ENCODE measurements around the gene LETM1. TPM values are rescaled to one million over a fixed set of nuclear protein-coding genes. Genes with fewer than 3 reads are reported as not detected.

LETM1 gene
- total and polyA plus RNA-seq, 5 donors from 2014 or later, result 10.3 to 41.8 (median 12.4) TPM

- H3K27ac Mint-ChIP-seq, result no peak overlapping the region
- no peaks in the 10 kb centered on the region for H3K4me1 ChIP-seq (ENCODE audit: control insufficient read depth, insufficient read depth, low read length, poor library complexity, severe bottlenecking)
- H3K36me3 ChIP-seq (ENCODE audit: control insufficient read depth, insufficient read depth, low read length), result no peaks in the 10 kb centered on the region
- H3K4me3 Mint-ChIP-seq, result no peak overlapping the region
- no peak for DNase-seq
- H3K9me3 ChIP-seq (ENCODE audit: control insufficient read depth in 2 of 2, low read length in 2 of 2), result no peaks in the 10 kb centered on the region
- peaks cover 0 to under 1% (median 0%) of the 10 kb centered on the region in 7 donors for H3K9me3 Mint-ChIP-seq
- no peak overlapping the region for H3K27ac ChIP-seq (ENCODE audit: insufficient read depth, low read length, poor library complexity, severe bottlenecking)
- H3K27me3 ChIP-seq (ENCODE audit: control insufficient read depth, insufficient read depth, low read length), result no peaks in the 10 kb centered on the region
- H3K27me3 Mint-ChIP-seq, result no peaks in the 10 kb centered on the region
- no peaks in the 10 kb centered on the region for H3K4me1 Mint-ChIP-seq
- no peaks in the 10 kb centered on the region for H3K36me3 Mint-ChIP-seq
- H3K4me3 ChIP-seq (ENCODE audit: low read depth, low read length), result no peak overlapping the region
- no peak for ATAC-seq (ENCODE audit: low read depth in 2 of 2)
Measured at GRCh38 chr4:1806596-1807331, 49.2 kb downstream of the LETM1 start.

- Histone ChIP-seq H3K36me3 (ENCODE audit: control insufficient read depth, insufficient read depth, low read length) (no peaks in the 10 kb centered on the region), H3K27ac (ENCODE audit: insufficient read depth, low read length, poor library complexity, severe bottlenecking) (no peak overlapping the region), H3K27me3 (ENCODE audit: control insufficient read depth, insufficient read depth, low read length) (no peaks in the 10 kb centered on the region), H3K9me3 (ENCODE audit: control insufficient read depth in 2 of 2, low read length in 2 of 2) (no peaks in the 10 kb centered on the region), H3K4me1 (ENCODE audit: control insufficient read depth, insufficient read depth, low read length, poor library complexity, severe bottlenecking) (no peaks in the 10 kb centered on the region), H3K4me3 (ENCODE audit: low read depth, low read length) (no peak overlapping the region)
- Mint-ChIP-seq H3K27ac (no peak overlapping the region), H3K27me3 (no peaks in the 10 kb centered on the region), H3K36me3 (no peaks in the 10 kb centered on the region), H3K4me3 (no peak overlapping the region), H3K4me1 (no peaks in the 10 kb centered on the region), H3K9me3 (no peaks in the 10 kb centered on the region)
- no peak for DNase-seq
- ATAC-seq (ENCODE audit: low read depth in 2 of 2), result no peak
Measured at GRCh38 chr4:1806223-1806564, 49.8 kb downstream of the LETM1 start.

- DNase-seq (no peak), ATAC-seq (ENCODE audit: low read depth in 2 of 2) (no peak)
- no peak overlapping the region for H3K4me3 Mint-ChIP-seq
- Histone ChIP-seq H3K36me3 (ENCODE audit: control insufficient read depth, insufficient read depth, low read length) (no peaks in the 10 kb centered on the region), H3K27me3 (ENCODE audit: control insufficient read depth, insufficient read depth, low read length) (no peaks in the 10 kb centered on the region), H3K9me3 (ENCODE audit: control insufficient read depth in 2 of 2, low read length in 2 of 2) (no peaks in the 10 kb centered on the region), H3K27ac (ENCODE audit: insufficient read depth, low read length, poor library complexity, severe bottlenecking) (no peak overlapping the region), H3K4me3 (ENCODE audit: low read depth, low read length) (no peak overlapping the region), H3K4me1 (ENCODE audit: control insufficient read depth, insufficient read depth, low read length, poor library complexity, severe bottlenecking) (no peaks in the 10 kb centered on the region)
- no peak overlapping the region for H3K27ac Mint-ChIP-seq
- no peaks in the 10 kb centered on the region for H3K27me3 Mint-ChIP-seq
- H3K4me1 Mint-ChIP-seq, result no peaks in the 10 kb centered on the region
- H3K9me3 Mint-ChIP-seq, result no peaks in the 10 kb centered on the region
- H3K36me3 Mint-ChIP-seq, result no peaks in the 10 kb centered on the region
Measured at GRCh38 chr4:1805493-1806222, 50.3 kb downstream of the LETM1 start.

GRCh38 chr4:1804638-1805492, 51.1 kb downstream of the LETM1 start:
- H3K27me3 ChIP-seq (ENCODE audit: control insufficient read depth, insufficient read depth, low read length), result no peaks in the 10 kb centered on the region
- no peaks in the 10 kb centered on the region for H3K4me1 Mint-ChIP-seq
- H3K27me3 Mint-ChIP-seq, result no peaks in the 10 kb centered on the region
- H3K4me3 ChIP-seq (ENCODE audit: low read depth, low read length), result no peak overlapping the region
- H3K9me3 Mint-ChIP-seq, result no peaks in the 10 kb centered on the region
- H3K36me3 Mint-ChIP-seq, result no peaks in the 10 kb centered on the region
- H3K4me1 ChIP-seq (ENCODE audit: control insufficient read depth, insufficient read depth, low read length, poor library complexity, severe bottlenecking), result no peaks in the 10 kb centered on the region
- no peaks in the 10 kb centered on the region for H3K36me3 ChIP-seq (ENCODE audit: control insufficient read depth, insufficient read depth, low read length)
- H3K27ac ChIP-seq (ENCODE audit: insufficient read depth, low read length, poor library complexity, severe bottlenecking), result no peak overlapping the region
- no peak for ATAC-seq (ENCODE audit: low read depth in 2 of 2)
- DNase-seq, result no peak
- no peak overlapping the region for H3K27ac Mint-ChIP-seq
- H3K9me3 ChIP-seq (ENCODE audit: control insufficient read depth in 2 of 2, low read length in 2 of 2), result no peaks in the 10 kb centered on the region
- no peak overlapping the region for H3K4me3 Mint-ChIP-seq

- DNase-seq, result no peak
- no peaks in the 10 kb centered on the region for H3K9me3 Mint-ChIP-seq
Measured at GRCh38 chr4:1803523-1804423, 52.2 kb downstream of the LETM1 start.

GRCh38 chr4:1802720-1803522, 53.0 kb downstream of the LETM1 start:
- Histone ChIP-seq H3K4me1 (ENCODE audit: control insufficient read depth, insufficient read depth, low read length, poor library complexity, severe bottlenecking) (no peaks in the 10 kb centered on the region), H3K27ac (ENCODE audit: insufficient read depth, low read length, poor library complexity, severe bottlenecking) (no peak overlapping the region), H3K4me3 (ENCODE audit: low read depth, low read length) (no peak overlapping the region), H3K27me3 (ENCODE audit: control insufficient read depth, insufficient read depth, low read length) (no peaks in the 10 kb centered on the region), H3K9me3 (ENCODE audit: control insufficient read depth in 2 of 2, low read length in 2 of 2) (no peaks in the 10 kb centered on the region), H3K36me3 (ENCODE audit: control insufficient read depth, insufficient read depth, low read length) (no peaks in the 10 kb centered on the region)
- no peaks in the 10 kb centered on the region for H3K4me1 Mint-ChIP-seq
- no peak overlapping the region for H3K4me3 Mint-ChIP-seq
- no peaks in the 10 kb centered on the region for H3K9me3 Mint-ChIP-seq
- ATAC-seq (ENCODE audit: low read depth in 2 of 2), result no peak
- no peak overlapping the region for H3K27ac Mint-ChIP-seq
- H3K27me3 Mint-ChIP-seq, result peaks cover 5% of the 10 kb centered on the region
- H3K36me3 Mint-ChIP-seq, result no peaks in the 10 kb centered on the region
- DNase-seq, result no peak

More at GRCh38 chr4:1803523-1804423, 52.2 kb downstream of the LETM1 start:
- Histone ChIP-seq H3K27me3 (ENCODE audit: control insufficient read depth, insufficient read depth, low read length) (no peaks in the 10 kb centered on the region), H3K9me3 (ENCODE audit: control insufficient read depth in 2 of 2, low read length in 2 of 2) (no peaks in the 10 kb centered on the region), H3K36me3 (ENCODE audit: control insufficient read depth, insufficient read depth, low read length) (no peaks in the 10 kb centered on the region), H3K4me3 (ENCODE audit: low read depth, low read length) (no peak overlapping the region), H3K4me1 (ENCODE audit: control insufficient read depth, insufficient read depth, low read length, poor library complexity, severe bottlenecking) (no peaks in the 10 kb centered on the region), H3K27ac (ENCODE audit: insufficient read depth, low read length, poor library complexity, severe bottlenecking) (no peak overlapping the region)
- no peak for ATAC-seq (ENCODE audit: low read depth in 2 of 2)
- H3K4me1 Mint-ChIP-seq, result no peaks in the 10 kb centered on the region
- H3K27me3 Mint-ChIP-seq, result peaks cover 1% of the 10 kb centered on the region
- no peaks in the 10 kb centered on the region for H3K36me3 Mint-ChIP-seq
- H3K27ac Mint-ChIP-seq, result no peak overlapping the region
- no peak overlapping the region for H3K4me3 Mint-ChIP-seq
